Cerebellar nuclear complex (tissue), 1 donor: ENCODE measurements around the gene GPHA2.

Experiments used
- DNase-seq, 2 experiments: peaks; one replicate each; lab custom pipeline; 2025; lab: John Stamatoyannopoulos, UW

The GPHA2 gene

GRCh38 chr11:64891215-64891848 is 44.4 kb downstream of the GPHA2 start:
- no peak for DNase-seq

DNA sequence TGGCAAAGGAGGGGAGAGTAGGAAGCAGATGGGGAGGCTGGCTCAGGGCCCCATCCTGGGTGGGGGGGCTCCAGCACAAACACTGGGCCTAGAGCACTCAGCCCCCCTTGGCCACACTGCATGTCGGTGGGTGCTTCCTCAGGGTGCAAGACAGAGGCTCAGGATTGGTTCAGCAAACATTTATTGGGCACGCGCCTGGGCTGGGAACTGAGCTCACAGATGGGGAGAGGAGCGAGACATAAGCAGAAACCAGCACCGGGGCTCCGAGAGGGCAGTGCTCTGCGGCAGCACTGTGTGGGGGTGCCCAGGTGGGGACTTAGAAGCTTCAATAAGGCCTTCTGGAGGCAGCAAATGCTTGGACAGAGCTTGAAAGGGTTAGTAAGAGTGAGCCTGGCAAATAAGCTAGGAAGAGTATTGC is 45.2 kb downstream of the GPHA2 start:
- peak in 1 of 2 experiments; percentile 30 for DNase-seq

- no peak for DNase-seq
Measured at GRCh38 chr11:64888729-64889511, 46.8 kb downstream of the GPHA2 start.

DNA sequence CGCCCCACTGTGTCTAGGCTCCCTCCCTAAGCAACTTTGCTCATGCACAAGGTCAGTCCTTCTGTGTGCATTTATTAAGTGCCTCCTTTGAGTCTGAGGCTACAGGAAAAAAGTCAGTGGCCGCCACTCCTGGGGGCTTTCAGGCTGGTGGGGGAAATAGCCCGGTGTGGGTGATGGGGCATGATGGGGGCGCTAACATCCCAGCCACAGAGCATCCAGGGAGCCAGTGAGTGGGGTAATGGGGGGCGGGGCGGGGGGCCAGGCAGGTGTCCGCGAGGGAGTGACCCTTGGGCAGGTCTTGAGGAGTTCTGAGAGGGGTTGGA is 47.3 kb downstream of the GPHA2 start:
- DNase-seq = no peak

DNA sequence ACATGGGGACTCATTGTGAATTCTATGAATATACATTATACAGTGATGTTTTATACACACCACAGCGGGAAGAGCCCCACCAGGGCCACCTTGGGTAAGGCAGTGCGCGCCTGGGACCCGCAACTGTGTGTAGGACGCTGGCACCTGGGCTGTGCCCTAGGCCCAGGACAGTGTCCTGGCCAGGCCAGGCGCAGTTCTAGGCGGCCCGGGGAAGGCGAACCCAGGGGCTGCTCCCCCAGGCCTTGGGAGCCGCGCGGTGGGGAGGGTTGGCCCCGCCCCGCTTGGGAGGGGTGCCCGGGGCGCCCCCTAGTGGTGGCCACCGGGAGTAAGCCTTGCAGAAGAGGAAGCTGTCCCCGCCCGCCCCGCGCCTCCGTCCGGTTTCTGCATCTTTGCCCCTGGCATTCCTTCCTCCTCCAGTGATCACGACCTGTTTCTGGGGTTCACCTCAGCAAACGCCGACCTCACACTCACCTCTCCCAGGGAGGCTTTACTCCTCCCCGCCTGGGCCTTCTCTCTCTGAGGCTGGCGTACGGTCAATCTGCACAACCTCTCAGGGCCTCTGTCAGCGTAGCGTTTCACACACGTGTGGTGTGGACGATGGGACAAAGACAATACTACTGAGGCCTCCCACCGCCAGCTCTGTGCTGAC is 47.8 kb downstream of the GPHA2 start:
- peak in 1 of 2 experiments; percentile 47 for DNase-seq

DNA sequence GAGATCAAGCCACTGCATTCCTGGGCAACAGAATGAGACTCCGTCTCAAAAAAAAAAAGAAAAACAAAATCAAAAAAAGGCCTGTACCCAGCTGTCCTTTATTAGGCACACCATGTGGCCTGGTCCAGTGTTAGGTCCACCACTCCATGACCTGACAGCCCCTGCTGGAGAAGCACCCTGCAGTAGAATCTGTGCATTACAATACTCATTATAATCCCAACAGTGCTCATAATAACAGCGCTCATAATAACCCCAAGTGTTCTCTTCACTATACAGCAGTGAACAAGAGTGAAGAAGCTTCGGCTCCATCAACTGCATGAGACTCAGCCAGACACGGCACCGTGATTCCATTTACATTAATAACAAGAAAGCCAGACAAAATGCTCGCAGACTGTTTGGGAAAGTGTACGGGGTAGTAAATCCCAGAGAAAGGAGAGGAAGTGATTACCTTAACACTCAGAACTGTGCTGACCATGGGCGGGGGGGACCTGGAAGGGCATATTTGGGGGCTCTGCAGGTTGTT is 48.4 kb downstream of the GPHA2 start:
- DNase-seq = no peak

DNA sequence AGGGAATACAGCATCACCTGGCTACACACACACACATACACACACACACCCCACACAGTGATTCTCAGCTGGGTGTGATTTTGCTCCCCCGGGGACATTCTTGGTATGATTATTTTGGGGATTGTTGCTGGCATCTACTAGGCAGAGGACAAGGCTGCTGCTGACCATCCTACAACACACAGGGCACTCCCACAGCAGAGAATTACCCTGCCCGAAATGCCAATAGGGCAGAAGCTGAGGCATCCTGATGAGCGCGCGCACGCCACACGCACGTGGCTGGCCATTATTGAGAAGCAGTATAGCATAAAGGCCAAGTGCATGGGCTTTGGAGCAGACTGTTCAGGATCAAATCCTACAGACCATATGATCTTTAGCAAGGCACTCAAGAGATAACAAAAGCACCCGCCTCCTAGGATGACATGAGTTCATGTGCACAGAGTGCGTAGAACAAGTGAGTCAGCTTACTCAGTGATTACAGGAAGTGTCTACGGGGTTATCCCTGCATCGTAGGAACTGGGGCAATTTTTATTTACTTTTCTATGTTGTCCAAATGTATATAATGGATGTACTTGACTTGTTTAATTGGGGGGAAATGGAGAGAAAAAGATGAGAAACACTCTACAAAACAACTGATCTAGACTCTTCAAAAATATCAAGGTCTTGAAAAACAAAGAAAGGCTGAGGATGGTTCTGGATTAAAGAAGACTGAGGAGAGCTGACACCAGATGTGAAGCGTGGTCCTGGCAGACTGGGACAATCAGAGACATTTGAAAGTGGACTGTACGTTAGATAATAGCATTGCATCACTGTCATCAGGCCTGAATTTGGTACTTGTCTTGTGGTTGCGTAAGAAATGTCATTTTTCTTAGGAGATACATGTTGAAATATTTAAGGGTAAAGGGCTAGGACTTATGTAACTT is 50.1 kb downstream of the GPHA2 start:
- no peak for DNase-seq
